Ishikawa (cell line): ENCODE results near the gene TULP3.

ENCODE experiments used
- CEBPB ChIP-seq: IDR thresholded peaks from 2 replicates; pipeline ENCODE4 v1.6.1; 2012
- CREB1 ChIP-seq: IDR thresholded peaks from 2 replicates; pipeline ENCODE4 v1.6.1; 2012; ENCODE audit warnings: low read depth
- EGR1 ChIP-seq: IDR thresholded peaks from 2 replicates; pipeline ENCODE4 v1.6.1; 2012
- EP300 ChIP-seq: IDR thresholded peaks from 2 replicates; pipeline ENCODE4 v1.6.1; 2012; ENCODE audit warnings: borderline replicate concordance
- FOXM1 ChIP-seq: IDR thresholded peaks from 2 replicates; pipeline ENCODE4 v1.6.1; 2012; ENCODE audit warnings: low read depth, borderline replicate concordance
- MAX ChIP-seq: IDR thresholded peaks from 2 replicates; pipeline ENCODE4 v1.6.1; 2012
- NFIC ChIP-seq: IDR thresholded peaks from 2 replicates; pipeline ENCODE4 v1.6.1; 2012
- RAD21 ChIP-seq: IDR thresholded peaks from 2 replicates; pipeline ENCODE4 v1.6.1; 2012; ENCODE audit warnings: low read depth
- REST ChIP-seq: IDR thresholded peaks from 2 replicates; pipeline ENCODE4 v1.6.1; 2012; ENCODE audit warnings: low read depth, mild to moderate bottlenecking
- TAF1 ChIP-seq: IDR thresholded peaks from 2 replicates; pipeline ENCODE4 v1.6.1; 2012; ENCODE audit warnings: low read depth, mild to moderate bottlenecking
- TCF12 ChIP-seq: IDR thresholded peaks from 2 replicates; pipeline ENCODE4 v1.6.1; 2012; ENCODE audit warnings: low read depth
- TEAD4 ChIP-seq: IDR thresholded peaks from 2 replicates; pipeline ENCODE4 v1.6.1; 2012
- USF1 ChIP-seq: IDR thresholded peaks from 2 replicates; pipeline ENCODE4 v1.6.1; 2012
- YY1 ChIP-seq: IDR thresholded peaks from 2 replicates; pipeline ENCODE4 v1.6.1; 2012; ENCODE audit warnings: low read depth
- ZBTB7A ChIP-seq: IDR thresholded peaks from 2 replicates; pipeline ENCODE4 v1.6.1; 2012; ENCODE audit warnings: low read depth

The TULP3 gene

GRCh38 chr12:2924019-2924418 is 33.3 kb downstream of the TULP3 start:
- TF ChIP-seq EP300: no peak
- no peak for TF ChIP-seq USF1
- no peak for TF ChIP-seq CEBPB

- TF ChIP-seq RAD21 (no peak), EGR1 (no peak), CREB1 (no peak), MAX (no peak)
Observed at GRCh38 chr12:2925322-2925995, 34.8 kb downstream of the TULP3 start.

GRCh38 chr12:2930865-2931264 is 40.2 kb downstream of the TULP3 start:
- no peak for TF ChIP-seq MAX
- no peak for TF ChIP-seq EGR1
- TF ChIP-seq YY1: no peak
- TF ChIP-seq USF1: no peak
- no peak for TF ChIP-seq NFIC
- TF ChIP-seq TAF1: no peak
- TF ChIP-seq TEAD4: no peak
- no peak for TF ChIP-seq RAD21
- TF ChIP-seq CREB1: no peak
- no peak for TF ChIP-seq FOXM1
- TF ChIP-seq REST: no peak
- TF ChIP-seq ZBTB7A: no peak
- TF ChIP-seq CEBPB: no peak
- no peak for TF ChIP-seq EP300
- no peak for TF ChIP-seq TCF12

- TF ChIP-seq ZBTB7A (no peak), FOXM1 (no peak), REST (no peak), YY1 (no peak), MAX (no peak), TCF12 (no peak), RAD21 (no peak), USF1 (no peak), CEBPB (no peak), CREB1 (no peak), EP300 (no peak), NFIC (no peak), TEAD4 (no peak), EGR1 (no peak), TAF1 (no peak)
Observed at GRCh38 chr12:2933586-2933985, 42.9 kb downstream of the TULP3 start.

- TF ChIP-seq YY1 (no peak), FOXM1 (no peak), TAF1 (no peak), NFIC (no peak), USF1 (no peak), RAD21 (no peak), EGR1 (no peak), TCF12 (no peak), ZBTB7A (no peak), CEBPB (no peak), REST (no peak)
Observed at GRCh38 chr12:2934371-2934770, 43.7 kb downstream of the TULP3 start.
